HG02571 (cell line): ENCODE data around the gene MAPK7.

ENCODE experiments used
- ATAC-seq: cut with Tn5 transposase; IDR thresholded peaks from one replicate; pipeline ENCODE4 v1.9.1; 2021; ENCODE audit warnings: mild to moderate bottlenecking, moderate library complexity; ENCODE audit not compliant: unreplicated experiment

Gene MAPK7

GRCh38 chr17:19414396-19415280 is 36.3 kb downstream of the MAPK7 start:
- no peak for ATAC-seq

- no peak for ATAC-seq
These were observed 37.0 kb downstream of the MAPK7 start for GRCh38 chr17:19415311-19415710.

GRCh38 chr17:19415806-19416775 is 37.8 kb downstream of the MAPK7 start:
- ATAC-seq, result no peak

- no peak for ATAC-seq
These were observed 39.3 kb downstream of the MAPK7 start for GRCh38 chr17:19417611-19418010.

- ATAC-seq, result no peak
These were observed 40.1 kb downstream of the MAPK7 start for GRCh38 chr17:19418251-19418992.

GRCh38 chr17:19421219-19421618 is 42.9 kb downstream of the MAPK7 start:
- no peak for ATAC-seq

- ATAC-seq, result no peak
These were observed 43.6 kb downstream of the MAPK7 start for GRCh38 chr17:19421926-19422325.

- ATAC-seq, result no peak
These were observed 46.9 kb downstream of the MAPK7 start for GRCh38 chr17:19424934-19425868.

- ATAC-seq, result no peak
These were observed 48.3 kb downstream of the MAPK7 start for GRCh38 chr17:19426631-19427030.

- no peak for ATAC-seq
These were observed 53.4 kb downstream of the MAPK7 start for GRCh38 chr17:19431691-19432090.
